ENCODE results near the gene CCDC74A.
"Not testable (repeated sequence)": the region's sequence is repeated elsewhere in the genome, so short reads cannot be mapped to it uniquely, and the experiment has no call there.

CCDC74A gene

GRCh38 chr2:131527131-131528001 lies at the start of gene CCDC74A:
TSS of gene CCDC74A (plus strand) at chr2:131527888. CDS start at chr2:131527971, 83 bp downstream.
- DNase-seq: peak; percentile 76 to 78

DNA sequence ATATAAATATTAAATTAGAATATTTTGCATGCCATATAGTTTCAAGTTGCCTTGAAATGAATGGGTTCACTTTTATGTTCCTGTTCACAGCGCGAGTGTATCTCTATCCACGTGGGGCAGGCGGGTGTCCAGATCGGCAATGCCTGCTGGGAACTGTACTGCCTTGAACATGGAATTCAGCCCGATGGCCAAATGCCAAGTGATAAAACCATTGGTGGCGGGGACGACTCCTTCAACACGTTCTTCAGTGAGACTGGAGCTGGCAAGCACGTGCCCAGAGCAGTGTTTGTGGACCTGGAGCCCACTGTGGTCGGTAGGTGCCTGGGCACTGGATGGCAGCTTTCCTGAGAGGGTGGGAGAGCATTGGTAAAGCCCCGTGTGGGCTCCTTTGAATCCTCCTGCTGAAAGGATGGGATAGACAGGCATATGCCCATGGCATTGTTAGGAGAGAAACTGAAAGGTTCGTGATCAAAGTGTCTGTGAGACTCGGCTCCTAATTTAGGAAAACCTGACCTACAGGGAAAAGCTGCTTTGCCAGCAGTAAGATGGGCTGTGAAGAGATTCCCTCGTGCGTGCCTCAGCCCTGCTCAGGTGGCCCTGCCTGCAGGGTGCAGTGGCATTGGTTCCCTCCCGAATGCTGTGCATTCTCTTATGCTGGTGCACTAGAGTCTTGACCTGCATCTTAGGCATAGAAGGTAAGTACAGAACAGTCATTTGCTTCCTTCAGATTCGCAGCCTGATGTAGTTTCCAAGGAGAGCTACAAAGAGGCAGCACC lies 49.4 kb upstream of the CCDC74A start:
- not testable (repeated sequence) for DNase-seq

DNA sequence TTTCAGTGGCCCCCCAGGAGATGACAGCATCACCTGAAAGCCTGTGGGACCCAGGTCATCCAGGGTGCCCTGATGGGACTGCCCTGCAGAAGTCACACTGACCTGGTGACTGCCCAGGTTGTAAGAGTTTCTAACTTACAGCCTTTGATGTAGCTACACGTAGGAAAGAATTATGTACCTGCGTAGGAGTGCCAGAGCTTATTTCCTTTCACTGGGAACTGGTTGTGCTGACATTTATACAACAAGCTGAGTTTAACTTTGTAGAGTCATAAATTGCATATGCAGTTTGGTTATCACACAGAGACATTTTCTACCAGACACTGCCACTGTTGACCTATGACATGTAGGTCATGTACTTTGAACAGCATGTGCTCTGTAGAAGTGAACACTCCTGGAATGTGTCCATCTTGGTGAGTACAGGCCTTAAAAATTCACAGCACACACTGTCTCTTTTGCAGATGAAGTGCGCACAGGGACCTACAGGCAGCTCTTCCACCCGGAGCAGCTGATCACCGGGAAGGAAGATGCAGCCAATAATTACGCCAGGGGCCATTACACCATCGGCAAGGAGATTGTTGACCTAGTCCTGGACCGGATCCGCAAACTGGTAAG lies 48.7 kb upstream of the CCDC74A start:
- DNase-seq: not testable (repeated sequence)

DNA sequence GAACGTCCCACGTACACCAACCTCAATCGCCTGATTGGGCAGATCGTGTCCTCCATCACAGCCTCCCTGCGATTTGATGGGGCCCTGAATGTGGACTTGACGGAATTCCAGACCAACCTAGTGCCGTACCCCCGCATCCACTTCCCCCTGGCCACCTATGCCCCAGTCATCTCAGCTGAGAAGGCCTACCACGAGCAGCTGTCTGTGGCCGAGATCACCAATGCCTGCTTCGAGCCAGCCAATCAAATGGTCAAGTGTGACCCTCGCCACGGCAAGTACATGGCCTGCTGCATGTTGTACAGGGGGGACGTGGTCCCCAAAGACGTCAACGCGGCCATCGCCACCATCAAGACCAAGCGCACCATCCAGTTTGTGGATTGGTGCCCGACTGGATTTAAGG lies 47.3 kb upstream of the CCDC74A start:
- not testable (repeated sequence) for DNase-seq

DNA sequence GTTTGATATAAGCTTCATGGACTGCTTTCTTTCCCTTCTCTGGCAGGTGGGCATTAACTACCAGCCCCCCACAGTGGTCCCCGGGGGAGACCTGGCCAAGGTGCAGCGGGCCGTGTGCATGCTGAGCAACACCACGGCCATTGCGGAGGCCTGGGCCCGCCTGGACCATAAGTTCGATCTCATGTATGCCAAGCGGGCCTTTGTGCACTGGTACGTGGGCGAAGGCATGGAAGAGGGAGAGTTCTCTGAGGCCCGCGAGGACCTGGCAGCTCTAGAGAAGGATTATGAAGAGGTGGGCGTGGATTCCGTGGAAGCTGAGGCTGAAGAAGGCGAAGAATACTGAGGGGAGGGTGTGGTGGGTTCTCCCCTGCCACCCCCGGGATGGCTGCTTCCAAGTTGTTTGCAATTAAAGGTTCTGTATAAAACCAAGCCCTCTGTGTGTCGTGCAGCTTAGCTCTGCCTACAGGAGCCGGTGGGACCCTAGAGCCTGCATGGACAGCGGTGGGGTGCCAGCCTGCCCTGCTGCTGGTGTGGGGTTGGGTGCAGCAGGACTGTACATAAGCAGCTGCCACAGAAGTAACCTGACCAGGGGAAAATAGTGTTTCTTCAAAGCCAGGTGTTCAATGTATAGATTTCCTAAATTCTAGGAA lies 45.1 kb upstream of the CCDC74A start:
- not testable (repeated sequence) for DNase-seq

DNA sequence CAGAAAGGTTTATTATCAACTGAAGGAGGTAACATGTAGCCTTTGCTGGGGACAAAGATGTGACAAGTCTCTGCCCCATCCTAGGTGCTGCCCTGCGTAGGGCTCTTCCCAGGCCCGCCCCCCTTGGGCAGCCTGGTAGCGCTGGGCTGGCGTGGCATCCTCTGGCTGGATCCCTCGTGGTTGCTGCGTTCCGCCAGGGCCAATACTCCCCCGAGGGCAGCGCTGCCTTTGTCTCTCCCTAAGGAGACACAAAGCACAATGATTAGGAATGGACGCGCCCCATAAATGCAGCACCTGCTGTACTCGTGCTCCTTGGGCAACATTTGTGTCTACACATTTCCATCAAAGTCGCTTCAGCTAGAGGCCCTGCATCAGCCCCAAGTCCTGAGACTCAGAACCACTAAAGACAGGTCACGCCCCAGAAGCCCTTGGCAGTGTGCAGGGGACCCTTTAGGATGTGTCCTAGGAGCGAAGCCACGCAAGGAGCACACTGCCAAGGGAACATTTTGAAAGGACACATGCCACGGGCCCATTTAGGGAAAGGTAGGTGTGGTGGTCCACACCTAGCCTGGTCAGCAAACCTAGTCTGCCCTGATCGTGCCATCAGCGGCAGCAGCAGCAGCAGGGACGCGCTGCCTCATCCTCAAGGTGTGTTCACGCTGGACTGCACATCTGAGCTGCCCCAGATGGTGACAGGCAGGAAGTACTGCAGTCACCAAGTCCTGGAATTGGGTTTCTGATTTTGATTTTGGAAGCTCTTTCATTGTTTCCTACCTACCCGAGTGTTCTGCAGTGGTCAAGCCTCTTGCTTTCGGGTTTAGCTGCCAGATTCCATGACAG lies 43.5 kb upstream of the CCDC74A start:
- not testable (repeated sequence) for DNase-seq

- DNase-seq: not testable (repeated sequence)
Measured at GRCh38 chr2:131484906-131485460, 42.7 kb upstream of the CCDC74A start.

GRCh38 chr2:131486201-131486902 lies 41.3 kb upstream of the CCDC74A start:
- not testable (repeated sequence) for DNase-seq

GRCh38 chr2:131488306-131489205 lies 39.1 kb upstream of the CCDC74A start:
- DNase-seq: no peak

- peak; percentile 16 to 24 for DNase-seq
Measured at GRCh38 chr2:131490616-131491468, 36.8 kb upstream of the CCDC74A start.

- not testable (repeated sequence) for DNase-seq
Measured at GRCh38 chr2:131491469-131491836, 36.2 kb upstream of the CCDC74A start.

DNA sequence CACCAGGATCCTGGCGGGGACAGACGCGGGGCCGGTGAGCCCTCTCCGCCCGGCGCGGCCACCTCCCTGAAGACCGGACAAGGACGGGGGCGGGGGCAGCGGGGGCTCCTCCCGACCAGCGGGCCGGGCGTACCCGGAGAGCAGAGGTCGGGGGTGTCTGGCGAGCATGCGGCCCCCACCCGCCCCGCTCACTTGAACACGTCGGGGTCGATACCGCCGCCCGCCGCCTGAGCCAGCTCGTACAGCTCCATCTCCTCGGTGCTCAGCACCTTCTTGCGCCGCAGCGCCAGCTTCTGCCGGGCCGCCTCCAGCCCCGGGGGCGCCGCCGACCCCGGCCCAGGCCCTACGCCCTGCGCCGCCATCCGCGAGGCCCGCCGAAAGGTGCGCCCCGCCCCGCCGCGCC lies 35.7 kb upstream of the CCDC74A start, which contains the start of gene MZT2A:
TSS of gene MZT2A (minus strand) at position 383 of the 403 bp plus-strand sequence. CDS start at position 362, 21 bp downstream.
- not testable (repeated sequence) for DNase-seq

- peak; percentile 90 to 95 for DNase-seq
Measured at GRCh38 chr2:131492418-131493198, 35.1 kb upstream of the CCDC74A start.

DNA sequence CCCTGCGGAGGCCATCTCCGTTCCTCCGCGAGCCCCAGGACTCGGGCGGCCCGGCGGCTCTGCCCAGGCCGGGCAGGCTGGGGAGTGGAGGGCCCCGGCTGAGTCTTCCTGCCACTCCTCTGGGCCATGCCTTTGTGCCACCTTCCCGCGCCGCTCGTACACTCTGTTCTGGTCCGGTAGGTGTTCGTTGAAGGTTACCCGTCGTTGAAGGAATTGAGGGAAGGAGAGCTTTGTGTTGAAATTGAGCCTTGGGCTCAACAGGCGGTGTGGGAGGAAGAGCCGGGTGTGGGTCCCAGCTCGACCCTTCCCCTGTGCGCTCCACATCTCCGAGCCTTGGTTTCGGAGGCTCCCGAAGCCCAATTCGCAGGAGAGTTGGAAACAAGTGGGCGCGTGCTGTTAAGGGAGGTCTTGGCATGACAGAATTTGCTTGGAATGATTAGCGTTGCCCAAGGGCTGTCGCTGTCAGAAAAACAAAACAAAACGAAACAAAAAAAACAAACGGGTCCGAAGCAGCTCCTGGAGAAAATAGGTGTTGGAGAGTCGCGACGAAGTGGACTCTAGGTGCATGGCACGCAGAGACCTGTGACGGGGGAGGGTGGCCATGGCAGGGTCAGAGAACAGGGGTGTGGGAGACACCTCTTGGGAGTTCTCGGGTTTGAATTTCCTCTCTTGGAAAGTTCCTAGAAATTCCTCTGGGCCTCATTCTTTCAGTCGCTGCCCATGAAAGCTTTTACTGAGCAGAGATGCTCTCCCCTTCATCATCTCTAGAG lies 34.3 kb upstream of the CCDC74A start:
- no peak for DNase-seq

DNA sequence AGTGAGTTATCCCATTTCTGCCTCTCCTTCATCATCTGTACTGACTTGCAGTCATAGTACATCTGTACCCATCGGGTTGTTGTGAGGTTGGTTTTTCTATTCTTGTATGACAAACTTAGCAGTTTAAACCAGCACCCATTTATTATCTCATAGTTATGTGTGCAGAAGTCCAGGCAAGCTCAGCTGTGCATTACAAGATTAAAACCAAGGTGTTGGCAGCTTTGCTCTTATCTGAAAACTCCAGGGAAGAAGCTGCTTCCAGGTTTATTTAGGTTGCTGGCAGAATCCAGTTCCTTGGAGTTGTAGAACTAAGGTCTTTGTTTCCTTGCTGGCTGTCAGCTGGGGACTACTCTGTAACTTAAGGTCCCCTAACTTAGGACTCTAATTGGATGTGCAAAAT lies 32.2 kb upstream of the CCDC74A start:
- DNase-seq: not testable (repeated sequence)

GRCh38 chr2:131498321-131498973 lies 29.2 kb upstream of the CCDC74A start:
- DNase-seq: not testable (repeated sequence)

Measured in activated CD4-positive, alpha-beta T cell treated with anti-CD3 and anti-CD28 coated beads for 4 hours (primary cell).